ENCODE results near the gene AP3M1. TPM values are rescaled to one million over a fixed set of nuclear protein-coding genes. Genes with fewer than 3 reads are reported as not detected.
A peak's percentile ranks its signal among the peaks of the same experiment; 100 is the strongest.

AP3M1 gene
- total RNA-seq, 1 experiment from 2014 or later, result 56.7 TPM

DNA sequence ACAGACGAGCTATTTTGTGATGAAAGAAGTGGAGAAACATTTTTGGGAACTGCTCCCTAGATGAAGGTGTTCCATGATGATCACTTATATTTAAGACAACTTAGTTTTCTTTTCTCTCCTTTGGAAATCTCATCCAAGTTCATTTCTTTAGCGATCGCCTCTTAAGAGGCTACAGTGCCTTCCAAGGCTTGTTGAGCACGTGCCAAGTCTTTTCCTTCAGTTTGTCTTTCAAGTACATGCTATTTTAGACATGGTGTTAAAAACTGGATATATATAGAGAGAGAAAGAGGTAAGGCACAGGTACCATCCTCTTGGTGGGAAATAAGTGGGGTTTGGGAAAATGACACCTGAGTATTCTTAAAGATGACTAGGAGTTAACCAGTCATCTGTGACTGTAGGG is 3.0 kb upstream of the AP3M1 start:
- intact Hi-C loops (cut with micrococcal nuclease; ENCODE audit: unreplicated experiment), result loop anchor here (5.0 kb wide), 1 partner anchor 39 kb away; no protein-coding TSS in a partner anchor
- Mint-ChIP-seq H3K27me3 (ENCODE audit: insufficient read depth, unreplicated experiment) (no peaks in the 10 kb centered on the region), H3K36me3 (ENCODE audit: insufficient read depth, unreplicated experiment) (peaks cover 12% of the 10 kb centered on the region), H3K27ac (ENCODE audit: unreplicated experiment) (no peak overlapping the region), H3K4me3 (ENCODE audit: unreplicated experiment) (no peak overlapping the region), H3K9me3 (ENCODE audit: unreplicated experiment) (no peaks in the 10 kb centered on the region), H3K4me1 (ENCODE audit: low read depth, unreplicated experiment) (peaks cover 38% of the 10 kb centered on the region)
- H3K4me1 ChIP-seq, result peaks cover 14% of the 10 kb centered on the region
- ChIA-PET CTCF (no interaction called here), POLR2A (no interaction called here)
- H3K4me3 ChIP-seq (ENCODE audit: low read depth, low read length), result no peak overlapping the region
- no peak for DNase-seq
- no TSS peak for BruUV-seq (replicated peaks)
- no peaks in the 10 kb centered on the region for H3K36me3 ChIP-seq (ENCODE audit: control insufficient read depth, insufficient read depth, low read length)
- no peak for TF ChIP-seq CTCF (IDR thresholded peaks at IDR 0.05; ENCODE audit: insufficient read depth in 1 of 2, low read depth in 1 of 2, low read length in 1 of 2, severe bottlenecking in 1 of 2, unreplicated experiment in 1 of 2)
- no peaks in the 10 kb centered on the region for H3K27me3 ChIP-seq (replicated peaks; ENCODE audit: control insufficient read depth, insufficient read depth, low read length)
- no peaks in the 10 kb centered on the region for H3K9me3 ChIP-seq

- DNase-seq, result peak in 1 of 2 experiments; percentile 62
- no peaks in the 10 kb centered on the region for H3K36me3 ChIP-seq (ENCODE audit: control insufficient read depth, insufficient read depth, low read length)
- peaks cover 12% of the 10 kb centered on the region for H3K36me3 Mint-ChIP-seq (ENCODE audit: insufficient read depth, unreplicated experiment)
- intact Hi-C loops (cut with micrococcal nuclease; ENCODE audit: unreplicated experiment), result loop anchor here (5.0 kb wide), 1 partner anchor 39 kb away; no protein-coding TSS in a partner anchor
- H3K9me3 Mint-ChIP-seq (ENCODE audit: unreplicated experiment), result no peaks in the 10 kb centered on the region
- no peak overlapping the region for H3K4me3 Mint-ChIP-seq (ENCODE audit: unreplicated experiment)
- no TSS peak for BruUV-seq (replicated peaks)
- peaks cover 38% of the 10 kb centered on the region for H3K4me1 Mint-ChIP-seq (ENCODE audit: low read depth, unreplicated experiment)
- H3K9me3 ChIP-seq, result no peaks in the 10 kb centered on the region
- peak; percentile 33 to 67 for TF ChIP-seq CTCF (IDR thresholded peaks at IDR 0.05; ENCODE audit: insufficient read depth in 1 of 2, low read depth in 1 of 2, low read length in 1 of 2, severe bottlenecking in 1 of 2, unreplicated experiment in 1 of 2)
- peaks cover 14% of the 10 kb centered on the region for H3K4me1 ChIP-seq
- no peak overlapping the region for H3K27ac Mint-ChIP-seq (ENCODE audit: unreplicated experiment)
- CTCF ChIA-PET, result interaction anchor here (0.5 to 0.9 kb wide), 3 partner anchors 9 to 76 kb away, joined by 3 to 5 read pairs (median 4); no protein-coding TSS in a partner anchor
- H3K4me3 ChIP-seq (ENCODE audit: low read depth, low read length), result no peak overlapping the region
- no peaks in the 10 kb centered on the region for H3K27me3 Mint-ChIP-seq (ENCODE audit: insufficient read depth, unreplicated experiment)
- POLR2A ChIA-PET, result no interaction called here
- H3K27me3 ChIP-seq (replicated peaks; ENCODE audit: control insufficient read depth, insufficient read depth, low read length), result no peaks in the 10 kb centered on the region
These were observed 2.5 kb upstream of the AP3M1 start for GRCh38 chr10:74153123-74153522.

DNA sequence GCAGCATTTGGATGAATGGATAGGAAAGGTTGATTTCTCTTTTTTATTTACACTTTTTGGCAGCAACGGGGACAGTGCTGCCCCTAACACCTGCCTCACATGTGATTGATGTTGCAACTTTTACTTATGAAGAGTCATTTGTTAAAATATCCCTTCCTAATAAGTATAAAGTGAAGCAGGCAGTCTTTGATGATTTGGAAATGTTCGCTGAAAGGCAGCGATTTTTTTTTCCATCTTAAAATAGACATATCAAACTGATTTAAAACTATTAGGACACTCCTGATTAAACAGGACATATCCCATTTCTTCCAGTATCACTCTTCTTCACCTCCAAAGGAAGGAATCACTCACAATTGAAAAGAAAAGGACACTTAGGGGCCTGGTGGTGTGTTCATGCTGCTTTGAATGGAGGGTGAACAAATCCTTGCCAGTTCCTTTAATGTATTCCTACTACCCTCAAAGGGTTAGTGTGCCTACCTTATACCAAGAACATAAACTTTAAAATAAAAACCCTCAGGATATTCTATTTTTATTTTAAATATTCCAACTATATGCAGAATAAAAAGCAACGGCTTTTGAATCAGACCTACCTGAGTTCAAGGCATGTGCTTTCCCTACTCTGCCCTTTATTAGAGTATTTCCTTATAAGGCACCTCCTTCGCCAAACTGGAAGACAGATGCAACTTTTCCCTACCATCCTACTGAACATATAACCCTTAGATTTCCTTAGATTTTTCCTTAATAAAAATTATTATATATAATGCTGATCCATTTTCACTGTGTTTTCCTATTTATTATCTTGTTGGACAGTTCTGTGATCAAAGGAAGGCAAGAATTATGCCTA is 1.5 kb upstream of the AP3M1 start:
- Mint-ChIP-seq H3K27me3 (ENCODE audit: insufficient read depth, unreplicated experiment) (no peaks in the 10 kb centered on the region), H3K27ac (ENCODE audit: unreplicated experiment) (no peak overlapping the region), H3K36me3 (ENCODE audit: insufficient read depth, unreplicated experiment) (peaks cover 6% of the 10 kb centered on the region), H3K4me1 (ENCODE audit: low read depth, unreplicated experiment) (peaks cover 36% of the 10 kb centered on the region), H3K4me3 (ENCODE audit: unreplicated experiment) (no peak overlapping the region), H3K9me3 (ENCODE audit: unreplicated experiment) (no peaks in the 10 kb centered on the region)
- Histone ChIP-seq H3K4me1 (peaks cover 14% of the 10 kb centered on the region), H3K4me3 (ENCODE audit: low read depth, low read length) (peak overlapping the region; percentile 80), H3K9me3 (no peaks in the 10 kb centered on the region), H3K36me3 (ENCODE audit: control insufficient read depth, insufficient read depth, low read length) (no peaks in the 10 kb centered on the region), H3K27me3 (replicated peaks; ENCODE audit: control insufficient read depth, insufficient read depth, low read length) (no peaks in the 10 kb centered on the region)
- ChIA-PET CTCF (interaction anchor here (0.9 to 2.3 kb wide), 3 partner anchors 15 to 82 kb away, joined by 5 to 6 read pairs (median 6); no protein-coding TSS in a partner anchor), POLR2A (interaction anchor here (1.0 to 2.3 kb wide), 4 partner anchors 13 to 38 kb away, joined by 5 to 18 read pairs (median 7); no protein-coding TSS in a partner anchor)
- no peak for DNase-seq
- no peak for TF ChIP-seq CTCF (IDR thresholded peaks at IDR 0.05; ENCODE audit: insufficient read depth in 1 of 2, low read depth in 1 of 2, low read length in 1 of 2, severe bottlenecking in 1 of 2, unreplicated experiment in 1 of 2)
- intact Hi-C loops (cut with micrococcal nuclease; ENCODE audit: unreplicated experiment), result loop anchor here (1.0 to 5.0 kb wide), 4 partner anchors 12 to 61 kb away; no protein-coding TSS in a partner anchor
- no TSS peak for BruUV-seq (replicated peaks)

Measured in Caco-2 (cell line).